ENCODE results near the gene MGLL. TPM values are rescaled to one million over a fixed set of nuclear protein-coding genes. Genes with fewer than 3 reads are reported as not detected.

The MGLL gene
- total RNA-seq, 1 experiment from 2014 or later = 12.6 TPM

- H3K36me3 Mint-ChIP-seq (ENCODE audit: insufficient read depth, unreplicated experiment) = no peaks in the 10 kb centered on the region
- intact Hi-C loops (cut with micrococcal nuclease) = no loop called here
- no peak for TF ChIP-seq CTCF (IDR thresholded peaks at IDR 0.05; ENCODE audit: unreplicated experiment)
- POLR2A ChIA-PET = interaction anchor here (0.6 kb wide), 1 partner anchor 12 kb away, joined by 3 read pairs; no protein-coding TSS in a partner anchor
- no peaks in the 10 kb centered on the region for H3K9me3 Mint-ChIP-seq (ENCODE audit: unreplicated experiment)
- H3K27ac Mint-ChIP-seq (ENCODE audit: low read depth, unreplicated experiment) = no peak overlapping the region
- no peaks in the 10 kb centered on the region for H3K27me3 Mint-ChIP-seq (ENCODE audit: insufficient read depth, unreplicated experiment)
- CTCF ChIA-PET = interaction anchor here (0.6 to 1.1 kb wide), 2 partner anchors 70 to 139 kb away, joined by 3 to 4 read pairs; no protein-coding TSS in a partner anchor
- H3K4me3 Mint-ChIP-seq (ENCODE audit: unreplicated experiment) = no peak overlapping the region
- no peak for DNase-seq (ENCODE audit: unreplicated experiment)
- peaks cover 18% of the 10 kb centered on the region for H3K4me1 Mint-ChIP-seq (ENCODE audit: insufficient read depth, unreplicated experiment)
- no TSS peak for BruUV-seq (replicated peaks)
Observed at GRCh38 chr3:127754411-127755304, 67.7 kb downstream of the MGLL start.

GRCh38 chr3:127753898-127754410, 68.4 kb downstream of the MGLL start:
- no peak overlapping the region for H3K4me3 Mint-ChIP-seq (ENCODE audit: unreplicated experiment)
- CTCF ChIA-PET = interaction anchor here (0.6 to 1.1 kb wide), 3 partner anchors 71 to 139 kb away, joined by 3 to 4 read pairs (median 3); no protein-coding TSS in a partner anchor
- intact Hi-C loops (cut with micrococcal nuclease) = no loop called here
- H3K36me3 Mint-ChIP-seq (ENCODE audit: insufficient read depth, unreplicated experiment) = no peaks in the 10 kb centered on the region
- POLR2A ChIA-PET = no interaction called here
- no TSS peak for BruUV-seq (replicated peaks)
- no peak for DNase-seq (ENCODE audit: unreplicated experiment)
- H3K4me1 Mint-ChIP-seq (ENCODE audit: insufficient read depth, unreplicated experiment) = peaks cover 25% of the 10 kb centered on the region
- no peak for TF ChIP-seq CTCF (IDR thresholded peaks at IDR 0.05; ENCODE audit: unreplicated experiment)
- no peaks in the 10 kb centered on the region for H3K9me3 Mint-ChIP-seq (ENCODE audit: unreplicated experiment)
- H3K27me3 Mint-ChIP-seq (ENCODE audit: insufficient read depth, unreplicated experiment) = no peaks in the 10 kb centered on the region
- H3K27ac Mint-ChIP-seq (ENCODE audit: low read depth, unreplicated experiment) = no peak overlapping the region

DNA sequence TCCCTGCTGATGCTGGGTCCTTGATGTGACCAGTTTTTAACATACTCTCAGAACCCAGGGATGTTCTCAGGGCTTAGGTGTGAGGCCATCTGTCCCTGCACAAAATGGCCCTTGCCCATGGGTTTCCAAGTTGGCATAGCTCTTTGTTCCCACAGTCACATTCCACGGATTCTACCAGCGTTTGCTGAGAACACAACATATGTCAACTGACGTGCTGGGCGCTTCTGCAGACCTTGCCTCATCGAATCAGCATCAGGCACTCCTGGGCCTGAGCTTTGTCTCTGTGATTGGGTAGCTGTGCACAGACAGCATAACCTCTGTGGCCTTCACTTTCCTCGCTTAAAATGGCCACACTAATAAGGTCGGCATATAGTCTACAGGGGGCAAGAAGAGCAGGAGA, 69.0 kb downstream of the MGLL start:
- ChIA-PET CTCF (interaction anchor here (0.6 to 0.7 kb wide), 2 partner anchors 115 to 1193 kb away, joined by 3 to 4 read pairs; no protein-coding TSS in a partner anchor), POLR2A (no interaction called here)
- TF ChIP-seq CTCF (IDR thresholded peaks at IDR 0.05; ENCODE audit: unreplicated experiment) = no peak
- Mint-ChIP-seq H3K27ac (ENCODE audit: low read depth, unreplicated experiment) (no peak overlapping the region), H3K4me1 (ENCODE audit: insufficient read depth, unreplicated experiment) (peaks cover 31% of the 10 kb centered on the region), H3K4me3 (ENCODE audit: unreplicated experiment) (no peak overlapping the region), H3K27me3 (ENCODE audit: insufficient read depth, unreplicated experiment) (no peaks in the 10 kb centered on the region), H3K36me3 (ENCODE audit: insufficient read depth, unreplicated experiment) (no peaks in the 10 kb centered on the region), H3K9me3 (ENCODE audit: unreplicated experiment) (no peaks in the 10 kb centered on the region)
- BruUV-seq (replicated peaks) = no TSS peak
- intact Hi-C loops (cut with micrococcal nuclease) = no loop called here
- no peak for DNase-seq (ENCODE audit: unreplicated experiment)

DNA sequence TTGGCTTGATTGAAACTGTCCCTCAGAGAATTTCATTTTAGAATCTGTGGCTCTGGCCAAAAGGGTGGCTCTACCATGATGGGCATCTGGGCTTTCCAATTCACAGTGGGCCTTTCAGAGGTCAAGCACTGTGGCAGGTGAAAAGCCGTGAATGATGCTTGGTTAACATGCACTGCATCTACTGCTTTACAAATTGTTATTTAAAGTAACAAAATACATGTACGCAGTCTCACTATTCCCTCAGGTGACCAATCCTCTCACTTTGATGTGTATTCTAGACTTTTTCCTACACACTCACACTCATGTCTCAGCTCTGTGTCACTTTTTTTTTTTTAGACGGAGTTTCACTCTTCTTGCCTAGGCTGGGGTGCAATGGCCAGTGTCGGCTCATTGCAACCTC, 70.5 kb downstream of the MGLL start:
- BruUV-seq (replicated peaks) = no TSS peak
- intact Hi-C loops (cut with micrococcal nuclease) = no loop called here
- no peaks in the 10 kb centered on the region for H3K9me3 Mint-ChIP-seq (ENCODE audit: unreplicated experiment)

More for the DNA sequence above, 70.5 kb downstream of the MGLL start:
- ChIA-PET CTCF (interaction anchor here (0.6 to 2.0 kb wide), 3 partner anchors 11 to 1874 kb away, joined by 3 to 9 read pairs (median 3); no protein-coding TSS in a partner anchor), POLR2A (interaction anchor here (1.3 kb wide), 1 partner anchor 16 kb away, joined by 6 read pairs; no protein-coding TSS in a partner anchor)
- no peak overlapping the region for H3K4me3 Mint-ChIP-seq (ENCODE audit: unreplicated experiment)
- no peak for TF ChIP-seq CTCF (IDR thresholded peaks at IDR 0.05; ENCODE audit: unreplicated experiment)
- H3K36me3 Mint-ChIP-seq (ENCODE audit: insufficient read depth, unreplicated experiment) = no peaks in the 10 kb centered on the region
- no peak overlapping the region for H3K27ac Mint-ChIP-seq (ENCODE audit: low read depth, unreplicated experiment)
- H3K27me3 Mint-ChIP-seq (ENCODE audit: insufficient read depth, unreplicated experiment) = no peaks in the 10 kb centered on the region
- DNase-seq (ENCODE audit: unreplicated experiment) = no peak
- H3K4me1 Mint-ChIP-seq (ENCODE audit: insufficient read depth, unreplicated experiment) = peaks cover 44% of the 10 kb centered on the region

Data from MCF 10A (cell line).